Breast epithelium (tissue), 3 donors: ENCODE results near the gene VIT.

Experiments used
- POLR2A ChIP-seq: fragments of 450-650 bp; IDR thresholded peaks from one replicate; pipeline ENCODE4 v1.6.1; 2016; ENCODE audit warnings: antibody characterized with exemption, mild to moderate bottlenecking, moderate library complexity
- POLR2AphosphoS5 ChIP-seq, 3 donors: sonication (generic); formaldehyde crosslinking; IDR thresholded peaks; one replicate each; pipeline ENCODE4 v1.6.1; 2017; ENCODE audit warnings: antibody characterized with exemption in 3 of 3
- TF ChIP-seq, protein P1 (sequence below), 3 donors: fragments of 450-650 bp; IDR thresholded peaks; one replicate each; pipeline ENCODE4 v1.5.1; 2016 to 2017; ENCODE audit warnings: antibody characterized with exemption in 3 of 3, mild to moderate bottlenecking in 3 of 3, moderate library complexity in 3 of 3

GRCh38 chr2:36819095-36819711 is 122.7 kb downstream of the VIT start:
- TF ChIP-seq, protein P1, sequence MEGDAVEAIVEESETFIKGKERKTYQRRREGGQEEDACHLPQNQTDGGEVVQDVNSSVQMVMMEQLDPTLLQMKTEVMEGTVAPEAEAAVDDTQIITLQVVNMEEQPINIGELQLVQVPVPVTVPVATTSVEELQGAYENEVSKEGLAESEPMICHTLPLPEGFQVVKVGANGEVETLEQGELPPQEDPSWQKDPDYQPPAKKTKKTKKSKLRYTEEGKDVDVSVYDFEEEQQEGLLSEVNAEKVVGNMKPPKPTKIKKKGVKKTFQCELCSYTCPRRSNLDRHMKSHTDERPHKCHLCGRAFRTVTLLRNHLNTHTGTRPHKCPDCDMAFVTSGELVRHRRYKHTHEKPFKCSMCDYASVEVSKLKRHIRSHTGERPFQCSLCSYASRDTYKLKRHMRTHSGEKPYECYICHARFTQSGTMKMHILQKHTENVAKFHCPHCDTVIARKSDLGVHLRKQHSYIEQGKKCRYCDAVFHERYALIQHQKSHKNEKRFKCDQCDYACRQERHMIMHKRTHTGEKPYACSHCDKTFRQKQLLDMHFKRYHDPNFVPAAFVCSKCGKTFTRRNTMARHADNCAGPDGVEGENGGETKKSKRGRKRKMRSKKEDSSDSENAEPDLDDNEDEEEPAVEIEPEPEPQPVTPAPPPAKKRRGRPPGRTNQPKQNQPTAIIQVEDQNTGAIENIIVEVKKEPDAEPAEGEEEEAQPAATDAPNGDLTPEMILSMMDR (IDR thresholded peaks at IDR 0.05) = no peak
- TF ChIP-seq POLR2A = no peak
- no peak for TF ChIP-seq POLR2AphosphoS5 (IDR thresholded peaks at IDR 0.05)
